Measurements from ENCODE around the gene JMY.

JMY gene, protein sequence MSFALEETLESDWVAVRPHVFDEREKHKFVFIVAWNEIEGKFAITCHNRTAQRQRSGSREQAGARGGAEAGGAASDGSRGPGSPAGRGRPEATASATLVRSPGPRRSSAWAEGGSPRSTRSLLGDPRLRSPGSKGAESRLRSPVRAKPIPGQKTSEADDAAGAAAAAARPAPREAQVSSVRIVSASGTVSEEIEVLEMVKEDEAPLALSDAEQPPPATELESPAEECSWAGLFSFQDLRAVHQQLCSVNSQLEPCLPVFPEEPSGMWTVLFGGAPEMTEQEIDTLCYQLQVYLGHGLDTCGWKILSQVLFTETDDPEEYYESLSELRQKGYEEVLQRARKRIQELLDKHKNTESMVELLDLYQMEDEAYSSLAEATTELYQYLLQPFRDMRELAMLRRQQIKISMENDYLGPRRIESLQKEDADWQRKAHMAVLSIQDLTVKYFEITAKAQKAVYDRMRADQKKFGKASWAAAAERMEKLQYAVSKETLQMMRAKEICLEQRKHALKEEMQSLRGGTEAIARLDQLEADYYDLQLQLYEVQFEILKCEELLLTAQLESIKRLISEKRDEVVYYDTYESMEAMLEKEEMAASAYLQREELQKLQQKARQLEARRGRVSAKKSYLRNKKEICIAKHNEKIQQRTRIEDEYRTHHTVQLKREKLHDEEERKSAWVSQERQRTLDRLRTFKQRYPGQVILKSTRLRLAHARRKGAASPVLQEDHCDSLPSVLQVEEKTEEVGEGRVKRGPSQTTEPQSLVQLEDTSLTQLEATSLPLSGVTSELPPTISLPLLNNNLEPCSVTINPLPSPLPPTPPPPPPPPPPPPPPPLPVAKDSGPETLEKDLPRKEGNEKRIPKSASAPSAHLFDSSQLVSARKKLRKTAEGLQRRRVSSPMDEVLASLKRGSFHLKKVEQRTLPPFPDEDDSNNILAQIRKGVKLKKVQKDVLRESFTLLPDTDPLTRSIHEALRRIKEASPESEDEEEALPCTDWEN

DNA sequence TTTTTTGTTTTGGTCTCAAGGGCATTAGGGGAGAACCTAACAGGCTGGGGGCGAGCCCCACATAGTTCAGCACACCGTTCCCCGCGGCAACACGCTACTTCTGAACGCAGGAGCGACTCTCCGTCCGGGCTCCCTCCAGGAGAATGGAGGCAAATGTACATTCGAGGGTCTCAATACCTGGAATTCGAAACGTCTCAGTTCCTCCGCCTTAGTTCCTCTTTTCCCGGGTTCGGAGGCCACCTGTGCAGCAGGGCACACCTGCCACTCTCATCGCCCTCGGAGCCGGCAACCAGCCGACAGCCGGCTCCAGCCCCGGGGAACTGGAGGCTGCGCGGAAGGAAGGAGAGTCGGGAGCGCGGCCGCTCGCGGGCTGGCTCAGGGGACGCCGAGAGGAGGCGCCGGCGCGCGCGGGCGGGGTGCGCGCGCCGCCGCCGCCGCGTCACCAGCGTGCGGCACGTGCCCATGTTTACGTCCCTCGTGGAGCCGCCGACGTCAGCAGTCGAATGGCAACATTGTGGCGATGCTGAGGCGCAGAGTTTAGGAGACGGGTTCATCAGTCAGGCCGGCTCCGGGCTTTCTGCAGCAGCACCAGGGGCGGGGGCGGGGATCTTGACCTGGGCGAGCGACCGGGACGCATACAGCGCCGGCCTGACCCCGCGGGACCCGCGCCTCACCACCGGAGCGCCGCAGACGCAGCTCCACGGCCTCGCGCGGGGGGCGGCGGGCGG lies at the start of gene JMY:
Gene JMY, plus strand, starts transcription at position 498 of the 728 bp plus-strand sequence. CDS start 520 bp downstream, outside the sequence.
- DNase-seq (ENCODE audit: low read depth), result peak; percentile 75

DNA sequence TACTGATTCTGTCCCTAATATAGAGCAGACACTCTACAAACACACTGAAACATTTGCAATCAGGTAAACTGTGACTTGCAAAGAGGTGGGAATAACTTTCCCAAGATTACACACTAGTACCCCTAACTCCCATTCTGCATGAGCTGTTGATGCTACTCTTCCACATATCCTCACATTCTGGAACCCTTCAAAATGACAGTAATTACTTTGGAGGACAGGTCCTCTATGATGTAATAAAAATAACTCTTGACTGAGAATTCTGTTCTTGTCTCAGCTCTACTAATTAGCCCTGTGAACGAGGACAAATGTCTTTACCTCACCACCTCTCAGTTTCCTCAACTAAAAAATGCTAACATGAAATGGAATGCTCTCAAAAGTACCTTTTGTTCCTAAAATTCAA lies 49.5 kb upstream of the JMY start:
- DNase-seq (ENCODE audit: low read depth), result no peak

DNA sequence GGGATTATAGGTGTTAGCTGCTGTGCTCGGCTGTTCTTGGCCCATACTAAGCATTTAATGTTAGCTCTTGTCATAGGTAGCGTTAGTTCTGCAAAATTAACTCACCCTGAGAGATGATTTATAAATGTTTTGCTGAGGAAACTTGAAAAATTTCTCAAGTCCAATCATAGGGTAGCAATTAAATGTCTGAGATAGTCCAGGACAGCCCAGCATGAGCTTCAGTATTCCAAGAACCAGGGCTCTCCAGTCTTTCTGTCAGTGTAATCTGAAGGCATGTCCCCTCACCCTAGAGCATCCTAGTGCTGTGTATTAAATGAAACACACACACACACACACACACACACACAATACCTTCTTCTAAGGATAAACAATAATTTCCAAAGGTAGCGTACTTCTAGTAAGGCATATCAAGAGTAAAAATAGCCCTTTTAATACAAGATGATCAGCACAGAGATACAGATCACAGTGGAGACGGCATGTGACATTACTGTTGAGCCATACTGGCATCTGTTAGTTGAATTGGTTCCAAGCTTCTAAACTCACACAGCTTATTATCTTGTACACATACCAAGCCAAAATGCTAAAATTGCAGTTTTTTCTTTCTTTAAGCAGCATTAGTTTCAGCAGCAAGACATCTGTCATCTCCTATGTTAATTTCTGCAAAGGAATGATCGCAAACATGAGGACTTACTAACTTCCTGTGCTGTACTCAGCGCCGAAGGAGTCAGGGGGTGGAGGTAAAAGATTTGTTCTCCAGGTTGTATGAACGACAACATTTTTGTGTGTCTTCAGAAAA lies 46.3 kb upstream of the JMY start:
- DNase-seq (ENCODE audit: low read depth), result no peak

DNA sequence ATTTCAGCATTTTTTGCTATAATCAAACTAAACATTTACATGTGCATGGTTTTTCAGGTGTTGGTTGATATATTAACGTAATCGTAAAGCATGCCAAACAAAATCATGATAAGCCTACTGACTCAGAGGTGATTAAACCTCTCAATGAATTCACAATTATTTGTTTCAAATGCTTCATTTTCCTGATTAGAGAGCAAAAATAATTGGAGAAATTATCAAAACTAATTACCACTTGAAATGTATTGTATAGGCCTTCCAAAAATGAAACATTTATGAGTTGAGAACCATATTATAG lies 45.7 kb upstream of the JMY start:
- DNase-seq (ENCODE audit: low read depth), result no peak

DNA sequence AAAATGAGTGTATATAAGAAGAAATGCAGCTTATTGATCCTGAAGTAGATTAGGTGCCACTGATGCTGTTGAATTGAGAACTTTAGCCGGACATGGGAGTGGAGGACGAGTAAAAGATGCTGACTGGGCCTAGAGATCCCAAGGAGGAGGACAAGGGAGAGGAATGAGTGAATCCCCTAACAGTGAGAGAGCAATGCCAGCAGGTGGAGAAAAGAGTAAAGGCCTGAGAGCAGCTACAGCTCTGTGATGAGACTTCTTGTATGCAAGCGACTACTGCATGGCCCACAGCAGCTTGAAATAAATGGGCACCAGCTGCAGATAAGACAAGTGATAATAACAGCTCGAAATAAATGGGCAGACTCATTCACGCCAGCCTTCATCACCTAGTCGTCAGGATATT lies 44.5 kb upstream of the JMY start:
- DNase-seq (ENCODE audit: low read depth), result no peak

DNA sequence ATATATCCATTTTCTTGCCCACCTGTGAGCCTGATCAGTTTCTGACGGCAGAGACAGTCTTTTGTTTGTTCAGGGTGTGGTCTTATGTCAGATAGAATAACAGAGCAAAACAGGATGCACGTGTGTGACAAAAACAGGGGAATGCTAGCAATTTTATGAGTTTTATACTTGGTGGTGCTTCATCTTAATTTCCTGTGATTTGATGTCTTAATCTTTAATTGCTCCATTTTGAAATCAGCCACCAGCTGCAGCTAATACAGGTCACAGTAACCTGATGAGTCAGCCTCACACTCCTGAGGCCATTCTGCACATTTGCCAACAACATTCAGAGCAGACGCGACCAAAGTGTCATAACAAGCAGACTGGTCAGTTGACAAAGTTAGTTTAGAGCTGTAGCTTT lies 42.3 kb upstream of the JMY start:
- DNase-seq (ENCODE audit: low read depth), result peak; percentile 16

DNA sequence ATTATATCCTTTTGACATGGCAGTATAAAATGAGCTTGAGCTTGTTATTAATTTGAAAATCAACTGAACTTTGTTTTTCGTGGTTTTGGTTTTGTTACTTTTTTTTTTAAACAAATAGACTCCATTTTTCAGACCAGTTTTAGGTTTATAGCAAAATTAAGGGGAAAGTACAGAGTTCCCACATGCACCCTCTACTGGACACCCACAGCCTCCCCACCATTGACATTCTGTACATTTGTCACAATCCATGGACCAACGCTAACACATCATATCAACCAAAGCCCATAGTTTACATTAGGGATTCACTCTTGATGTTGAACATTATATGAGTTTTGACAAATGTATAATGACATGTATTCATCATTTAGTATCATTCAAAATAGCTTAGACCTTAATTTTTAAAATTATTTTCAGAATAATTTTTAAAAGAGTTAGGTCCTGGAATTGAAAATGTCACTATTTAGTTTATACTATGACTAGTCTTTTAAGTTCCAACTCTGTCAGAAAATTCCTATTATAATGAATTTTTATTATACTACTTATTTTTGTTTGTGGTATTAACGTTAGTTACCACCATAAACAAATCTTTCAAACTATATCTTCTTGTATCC lies 35.3 kb upstream of the JMY start:
- DNase-seq (ENCODE audit: low read depth), result peak; percentile 13

DNA sequence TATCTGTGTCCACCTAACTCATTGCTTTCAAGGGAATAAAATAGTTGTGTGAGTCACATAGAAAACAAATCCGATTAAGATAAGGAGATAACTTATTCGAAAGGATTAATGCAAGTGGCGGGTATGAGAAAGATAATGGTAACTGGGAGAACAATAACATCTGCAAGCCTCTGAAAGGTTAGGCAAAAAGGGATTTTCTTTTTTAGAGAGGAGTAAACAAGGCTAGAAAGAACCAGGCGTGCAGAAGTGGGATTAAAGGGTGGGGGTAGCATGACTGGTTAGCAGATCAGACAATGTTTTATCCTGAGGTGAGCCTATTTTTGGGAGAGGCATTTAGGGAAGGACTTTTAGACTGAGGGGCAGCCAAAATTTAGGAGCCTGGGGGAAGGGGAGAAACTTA lies 34.7 kb upstream of the JMY start:
- peak; percentile 10 for DNase-seq (ENCODE audit: low read depth)

DNA sequence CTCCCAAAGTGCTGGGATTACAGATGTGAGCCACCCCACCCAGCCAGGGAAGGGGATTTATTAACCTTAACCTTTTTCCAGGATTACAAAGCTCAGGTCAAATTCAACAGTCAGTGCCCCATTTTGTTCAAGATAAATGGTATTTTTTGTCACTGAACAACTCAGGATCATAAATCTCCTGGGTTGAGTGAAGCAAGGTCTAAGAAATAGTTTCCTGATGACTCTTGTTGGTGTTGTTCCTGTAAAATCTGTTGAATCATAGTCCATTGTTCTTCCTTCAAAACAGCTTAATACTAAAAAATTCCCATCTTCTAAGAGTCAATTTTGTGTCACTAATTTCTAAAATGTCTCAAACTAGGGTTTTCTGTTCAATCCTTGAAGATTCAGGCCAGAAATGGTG lies 33.9 kb upstream of the JMY start:
- peak; percentile 60 for DNase-seq (ENCODE audit: low read depth)

DNA sequence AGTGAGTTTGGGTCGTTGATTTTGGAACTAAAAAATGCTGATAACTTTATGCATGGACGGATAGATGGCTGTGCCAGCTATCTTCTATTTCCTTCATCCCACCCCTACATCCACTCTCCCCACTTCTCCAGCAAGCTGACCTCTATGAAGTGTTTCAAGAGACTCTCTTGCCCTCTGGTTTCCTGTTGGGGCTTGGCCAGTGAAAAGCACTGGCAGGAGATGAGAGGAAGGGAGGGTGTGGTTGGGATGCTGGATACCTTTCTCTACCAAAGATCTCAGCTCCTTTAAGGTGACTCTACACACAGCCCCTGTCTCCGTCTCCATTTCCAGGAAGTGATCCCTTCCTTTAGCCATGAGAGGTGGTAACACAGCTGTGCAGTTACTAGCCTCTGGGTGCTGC lies 30.0 kb upstream of the JMY start:
- DNase-seq (ENCODE audit: low read depth), result no peak

DNA sequence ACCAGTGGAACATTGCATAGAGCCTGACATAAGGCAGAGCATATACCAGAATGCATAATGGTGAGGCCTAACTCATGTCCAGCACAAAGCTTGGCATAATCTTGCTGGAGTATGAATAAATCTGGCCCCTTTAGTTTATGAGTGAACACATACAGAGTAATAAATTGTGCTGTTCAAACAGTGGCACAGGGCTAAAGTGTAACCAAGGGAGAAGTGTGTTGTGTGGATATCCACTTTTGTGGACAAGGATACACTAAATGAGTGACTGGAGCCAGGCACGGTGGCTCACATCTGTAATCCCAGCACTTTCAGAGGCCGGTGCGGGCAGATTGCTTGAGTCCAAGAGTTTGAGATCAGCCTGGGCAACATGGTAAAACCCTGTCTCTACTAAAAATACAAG lies 29.4 kb upstream of the JMY start:
- no peak for DNase-seq (ENCODE audit: low read depth)

DNA sequence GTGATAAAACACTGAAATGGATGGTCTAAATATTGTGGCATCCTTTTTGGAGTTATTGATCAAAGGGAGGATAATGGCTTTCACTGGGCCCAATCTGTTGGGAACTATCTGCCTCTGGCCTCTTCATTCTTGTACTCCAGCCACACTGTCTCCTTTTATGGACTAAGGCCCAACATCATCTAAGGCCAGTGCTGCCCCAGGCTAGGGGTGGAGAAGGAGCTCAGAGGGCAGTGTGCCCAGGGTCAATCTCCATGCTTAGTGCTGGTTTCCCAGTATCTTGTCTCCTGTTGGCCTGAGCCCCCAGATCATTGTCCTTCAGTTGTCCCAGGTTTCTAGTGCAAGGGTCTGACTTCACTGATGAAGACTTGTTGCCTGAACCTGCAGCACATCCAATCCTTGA lies 26.4 kb upstream of the JMY start:
- DNase-seq (ENCODE audit: low read depth), result no peak

DNA sequence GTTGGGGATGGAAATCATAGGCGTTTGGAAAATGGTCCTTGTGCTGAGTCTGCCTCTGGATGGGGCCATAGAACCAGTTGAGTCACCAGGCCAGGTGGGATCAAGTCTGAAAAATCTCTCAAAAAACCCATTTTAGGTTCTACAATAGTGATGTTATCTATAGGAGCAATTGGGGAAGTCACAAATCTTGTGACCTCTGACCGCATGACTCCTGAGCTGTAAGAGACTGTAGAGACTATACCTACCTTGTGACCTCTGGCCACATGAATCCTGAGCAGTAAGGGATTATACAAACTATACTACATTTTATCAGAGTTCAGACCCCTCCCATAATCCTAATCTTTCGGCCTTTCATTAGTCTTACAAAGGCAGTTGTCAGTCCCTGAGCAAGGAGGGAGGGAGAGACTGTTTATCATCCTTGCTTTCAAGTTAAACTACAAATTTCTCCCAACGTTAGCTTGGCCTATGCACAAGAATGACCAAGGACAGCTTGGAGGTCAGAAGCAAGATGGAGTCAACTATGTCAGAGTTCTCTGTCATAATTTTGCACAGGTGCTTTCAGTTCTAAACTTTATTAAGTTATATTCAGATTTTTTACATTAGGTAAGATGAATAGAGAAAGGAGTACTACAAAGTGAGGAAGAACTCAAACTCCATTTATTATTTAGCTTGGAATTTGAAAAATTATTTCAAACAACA lies 11.5 kb upstream of the JMY start:
- DNase-seq (ENCODE audit: low read depth), result no peak

DNA sequence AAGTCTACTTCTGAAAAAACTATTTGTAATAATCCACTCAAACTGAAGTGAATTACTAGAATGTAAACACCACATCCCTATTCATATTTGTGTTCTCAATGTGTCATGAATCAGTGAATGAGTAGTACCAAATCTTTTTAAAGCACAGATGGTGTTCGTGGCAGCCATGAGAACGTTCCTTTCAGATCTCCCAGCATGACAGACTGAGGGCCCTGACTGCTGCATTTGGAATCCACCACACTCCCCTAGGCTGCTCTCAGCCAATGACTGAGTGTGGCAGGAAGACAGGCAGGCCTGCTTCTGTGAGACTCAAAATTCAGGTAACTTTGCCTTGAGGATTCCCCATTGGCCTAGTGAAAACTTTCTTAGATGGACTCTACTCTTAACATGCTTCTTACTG lies 10.9 kb upstream of the JMY start:
- peak; percentile 22 for DNase-seq (ENCODE audit: low read depth)

DNA sequence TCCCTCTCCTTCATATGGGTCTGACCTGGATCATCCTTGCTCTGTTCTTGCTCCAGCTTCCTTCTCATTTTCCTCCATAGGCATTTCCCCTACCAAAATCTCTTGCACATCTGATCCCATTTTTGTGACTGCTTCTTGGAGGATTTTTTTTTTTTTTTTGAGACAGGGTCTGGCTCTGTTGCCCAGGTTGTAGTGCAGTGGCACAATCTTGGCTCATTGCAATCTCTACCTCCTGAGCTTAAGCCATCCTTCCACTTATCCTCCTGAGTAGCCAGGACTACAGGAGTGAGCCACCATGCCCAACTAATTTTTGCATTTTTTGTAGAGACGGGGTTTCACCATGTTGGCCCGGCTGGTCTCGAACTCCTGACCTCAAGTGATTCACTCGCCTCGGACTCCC lies 10.5 kb upstream of the JMY start:
- DNase-seq (ENCODE audit: low read depth), result no peak

DNA sequence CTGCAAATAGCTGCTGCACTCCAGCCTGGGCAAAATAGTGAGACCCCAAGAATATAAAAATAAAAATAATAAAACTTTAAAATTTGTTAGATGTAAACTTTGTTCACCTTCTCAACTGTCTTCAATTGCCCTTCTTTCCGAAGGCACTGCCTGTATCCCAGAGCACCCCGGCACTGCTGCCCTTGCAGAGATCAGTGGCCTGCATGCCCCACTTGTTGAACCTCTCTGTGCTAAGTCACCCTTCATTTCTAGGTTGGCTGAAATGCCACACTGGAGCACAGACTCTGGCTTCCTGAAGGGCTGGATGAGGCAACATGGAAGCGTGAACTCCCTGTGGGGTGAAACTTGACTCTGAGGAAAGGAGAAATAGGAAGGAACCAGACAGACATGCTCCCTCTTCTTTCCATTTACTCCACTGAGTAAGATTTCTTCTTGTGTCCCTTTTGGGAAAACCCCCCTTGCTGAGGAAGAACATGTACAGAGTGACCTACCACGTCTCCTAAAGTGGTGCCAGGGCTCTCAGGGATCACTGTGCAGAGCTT lies 8.4 kb upstream of the JMY start:
- no peak for DNase-seq (ENCODE audit: low read depth)

DNA sequence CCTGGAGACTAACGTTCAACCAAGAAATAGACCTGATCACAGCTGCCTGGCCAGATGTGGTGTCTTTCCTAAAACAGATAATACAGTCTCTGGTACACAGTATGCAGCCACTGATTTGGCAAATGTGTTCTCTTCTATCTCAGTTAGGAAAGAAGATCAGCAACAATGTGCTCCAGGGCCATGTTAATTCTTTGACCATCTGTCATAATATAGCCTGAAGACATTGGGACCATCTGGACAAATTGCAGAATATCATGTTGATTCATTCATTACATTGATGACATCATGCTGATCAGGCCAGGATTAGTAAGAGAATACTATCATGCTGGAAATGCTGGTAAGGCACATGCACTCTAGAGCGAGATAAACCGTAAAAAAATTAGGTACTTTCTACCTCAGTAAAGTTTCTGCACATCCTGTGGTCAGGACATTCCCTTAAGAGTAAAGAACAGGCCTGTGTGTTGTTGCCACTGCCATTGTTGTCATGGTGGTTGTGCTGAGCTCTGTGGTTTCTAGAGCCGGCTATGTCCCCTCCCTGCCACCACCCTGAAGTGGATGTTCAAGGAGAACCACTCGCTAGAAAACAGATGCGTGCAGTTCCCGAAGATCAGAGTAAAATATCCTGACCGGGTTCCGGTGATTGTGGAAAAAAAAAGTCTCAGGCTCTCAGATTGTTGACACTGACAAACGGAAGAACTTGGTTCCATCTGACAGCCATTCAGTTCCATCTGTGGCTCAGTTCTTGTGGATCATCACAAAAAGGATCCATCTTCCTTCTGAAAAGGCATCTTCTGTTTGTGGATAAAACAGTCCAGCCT lies 6.4 kb upstream of the JMY start:
- DNase-seq (ENCODE audit: low read depth), result peak; percentile 36

DNA sequence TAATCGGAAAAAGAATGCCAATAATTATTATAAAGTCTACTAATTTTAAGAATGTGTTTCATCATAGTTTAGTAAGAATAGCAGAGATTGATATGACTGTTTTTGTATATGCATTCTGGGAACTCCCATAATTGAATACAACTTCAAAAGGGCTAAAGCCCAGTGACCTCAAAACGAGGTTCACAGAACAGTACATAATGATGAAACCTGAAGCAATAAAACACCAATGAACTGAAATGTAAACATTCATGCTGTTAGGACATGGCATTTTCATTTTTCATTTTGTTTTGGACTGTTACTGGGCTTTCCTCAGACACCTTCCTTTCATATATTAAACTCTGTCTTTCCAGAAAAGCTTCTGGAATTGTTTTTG lies 684 bp upstream of the JMY start:
- peak; percentile 55 for DNase-seq (ENCODE audit: low read depth)

DNA sequence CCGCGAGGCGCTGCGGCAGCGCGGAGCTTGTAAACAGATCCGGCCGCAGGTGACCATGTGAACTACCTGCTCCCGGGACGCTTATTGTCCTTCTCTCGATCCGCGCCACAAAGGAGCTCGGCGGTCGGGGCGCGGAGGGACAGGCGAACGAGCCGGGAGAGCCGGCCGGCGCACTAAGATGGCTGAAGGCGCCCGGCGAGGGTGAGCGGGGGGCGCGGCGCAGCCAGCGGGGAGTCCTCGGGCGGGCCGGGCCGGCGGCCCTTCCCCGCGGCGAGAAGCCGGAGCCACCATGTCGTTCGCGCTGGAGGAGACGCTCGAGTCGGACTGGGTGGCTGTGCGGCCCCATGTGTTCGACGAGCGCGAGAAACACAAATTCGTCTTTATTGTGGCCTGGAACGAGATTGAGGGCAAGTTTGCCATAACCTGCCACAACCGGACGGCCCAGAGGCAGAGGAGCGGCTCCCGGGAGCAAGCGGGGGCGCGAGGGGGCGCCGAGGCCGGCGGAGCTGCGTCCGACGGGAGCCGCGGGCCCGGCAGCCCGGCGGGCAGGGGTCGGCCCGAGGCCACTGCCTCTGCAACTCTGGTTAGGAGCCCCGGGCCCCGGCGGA lies 535 bp downstream of the JMY start:
- DNase-seq (ENCODE audit: low read depth), result peak; percentile 24

Measured in iris pigment epithelial cell (primary cell).